ENCODE measurements around the gene EXD3.

The EXD3 gene

DNA sequence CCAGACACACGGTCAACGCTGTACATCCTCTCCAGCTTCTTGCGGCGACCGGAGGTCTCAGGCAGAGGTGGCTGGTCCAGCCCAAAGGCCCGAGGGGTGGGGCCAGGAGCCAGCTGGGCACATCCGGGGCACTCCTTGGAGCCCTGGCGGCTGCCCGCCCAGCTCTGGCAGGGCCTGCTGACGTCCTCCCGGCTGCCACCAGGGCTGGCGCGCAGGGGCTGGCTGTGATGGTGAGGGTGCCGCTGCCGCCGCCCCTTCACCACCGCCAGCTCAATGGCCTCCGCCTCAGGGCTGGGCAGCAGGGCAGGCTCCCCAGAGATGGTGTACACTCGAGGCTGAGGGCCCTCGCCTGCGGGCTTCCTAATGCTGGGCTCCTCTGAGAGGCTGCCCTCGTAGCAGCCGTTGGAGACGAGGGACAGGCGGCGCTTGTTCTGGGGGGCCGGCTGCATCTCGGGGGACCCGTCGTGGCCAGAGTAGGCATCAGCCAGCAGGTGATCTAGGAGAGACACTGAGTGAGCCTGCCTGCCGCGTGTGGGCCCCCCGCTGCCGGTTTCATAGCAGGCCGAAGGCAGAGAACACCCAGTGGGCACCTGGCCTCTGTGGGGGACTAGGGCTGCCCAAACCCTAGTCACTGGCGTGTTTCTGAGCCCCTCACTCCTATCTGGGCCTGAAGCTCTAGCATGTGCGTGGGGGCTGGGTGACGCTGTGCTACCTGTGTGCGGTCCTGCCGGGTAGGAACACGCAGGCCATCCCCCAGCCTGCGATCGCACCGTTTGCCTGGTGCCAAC is 34.6 kb upstream of the EXD3 start:
- H3K4me3 ChIP-seq (ENCODE audit: low read length in 2 of 2) = peak overlapping the region in 1 of 2 donors; percentile 77
- H3K4me1 ChIP-seq (ENCODE audit: control insufficient read depth, insufficient read depth, low read length) = peaks cover 42% of the 10 kb centered on the region
- H3K9ac ChIP-seq (ENCODE audit: low read length in 2 of 2) = no peak overlapping the region
- no peak overlapping the region for H3K27ac ChIP-seq (ENCODE audit: low read length)
- peaks cover 0 to 3% of the 10 kb centered on the region in 2 donors for H3K27me3 ChIP-seq (ENCODE audit: control insufficient read depth in 1 of 2, insufficient read depth in 2 of 2, low read length in 2 of 2)
- no peaks in the 10 kb centered on the region for H3K9me3 ChIP-seq (ENCODE audit: control insufficient read depth in 2 of 2, low read length in 2 of 2)
- H3K36me3 ChIP-seq (ENCODE audit: control insufficient read depth in 2 of 2, insufficient read depth in 2 of 2, low read length in 2 of 2) = no peaks in the 10 kb centered on the region

DNA sequence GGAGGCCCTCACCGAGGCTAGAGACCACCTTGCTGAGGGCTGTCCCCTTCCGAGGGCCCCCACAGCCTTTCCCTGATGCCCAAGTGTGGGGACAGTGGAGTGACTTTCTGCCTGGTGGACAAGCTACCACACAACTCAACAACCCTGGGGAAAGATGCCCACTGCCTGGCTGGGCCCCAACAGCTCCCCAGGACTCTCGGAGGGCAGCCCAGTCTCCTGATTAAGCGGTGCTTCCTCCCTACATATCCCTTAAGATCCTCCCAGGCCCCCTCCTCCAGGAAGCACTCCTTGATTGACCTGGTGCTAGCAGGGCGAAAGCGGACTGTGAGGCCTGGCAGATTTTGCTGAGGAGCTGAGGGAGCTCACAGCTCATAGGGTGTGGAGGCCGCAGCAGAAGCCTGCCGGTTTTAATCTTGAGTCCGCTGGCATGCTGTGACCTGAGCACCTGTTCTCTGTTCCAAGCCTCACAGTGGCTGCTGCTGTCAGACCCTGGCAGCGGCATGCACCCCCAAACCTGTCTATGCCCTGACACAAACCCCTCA is 34.0 kb upstream of the EXD3 start:
- Histone ChIP-seq H3K4me1 (ENCODE audit: control insufficient read depth, insufficient read depth, low read length) (peaks cover 42% of the 10 kb centered on the region), H3K27ac (ENCODE audit: low read length) (no peak overlapping the region), H3K36me3 (ENCODE audit: control insufficient read depth in 2 of 2, insufficient read depth in 2 of 2, low read length in 2 of 2) (no peaks in the 10 kb centered on the region), H3K9me3 (ENCODE audit: control insufficient read depth in 2 of 2, low read length in 2 of 2) (no peaks in the 10 kb centered on the region), H3K27me3 (ENCODE audit: control insufficient read depth in 1 of 2, insufficient read depth in 2 of 2, low read length in 2 of 2) (peaks cover 0 to 2% of the 10 kb centered on the region in 2 donors), H3K4me3 (ENCODE audit: low read length in 2 of 2) (no peak overlapping the region), H3K9ac (ENCODE audit: low read length in 2 of 2) (no peak overlapping the region)

DNA sequence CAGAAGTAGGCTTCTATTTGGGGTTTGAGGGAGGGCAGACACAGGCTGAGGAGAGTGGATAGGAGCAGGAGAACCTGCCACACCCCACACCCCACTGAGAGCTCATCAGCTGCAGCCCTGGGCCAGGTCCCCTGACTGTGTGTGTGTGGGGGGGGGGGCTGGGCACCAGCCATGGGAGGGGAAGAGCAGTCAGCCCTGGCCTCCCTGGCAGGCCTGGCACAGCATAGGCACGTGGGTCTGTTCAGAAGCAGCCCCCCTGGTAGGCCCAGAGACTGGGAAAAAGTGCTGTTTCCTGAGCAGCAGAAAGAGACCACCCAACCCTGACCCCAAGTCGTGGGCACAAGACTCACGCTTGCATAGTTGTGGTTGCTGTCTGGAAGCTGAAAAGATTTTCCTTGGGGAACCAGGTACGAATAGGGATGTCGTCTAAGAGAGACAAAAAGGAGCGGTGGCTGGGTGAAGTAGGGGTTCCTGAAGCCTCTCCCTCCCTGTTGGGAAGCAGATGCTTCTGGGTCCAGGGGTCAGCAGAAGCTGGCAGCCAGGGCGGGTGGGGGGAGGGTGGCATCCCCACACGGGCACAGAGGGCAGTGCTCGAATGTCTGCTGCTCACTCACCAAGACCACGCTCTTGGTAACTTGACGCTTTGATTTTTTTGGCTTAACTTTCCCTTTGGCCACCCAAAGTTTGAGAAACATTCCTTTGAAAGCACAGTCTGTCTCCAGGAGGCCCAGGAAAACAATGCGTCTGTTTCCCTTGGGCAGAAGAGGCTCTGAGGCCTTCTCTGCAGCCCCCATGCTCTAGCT is 33.3 kb upstream of the EXD3 start:
- H3K9me3 ChIP-seq (ENCODE audit: control insufficient read depth in 2 of 2, low read length in 2 of 2) = no peaks in the 10 kb centered on the region
- no peaks in the 10 kb centered on the region for H3K27me3 ChIP-seq (ENCODE audit: control insufficient read depth in 1 of 2, insufficient read depth in 2 of 2, low read length in 2 of 2)
- H3K4me3 ChIP-seq (ENCODE audit: low read length in 2 of 2) = no peak overlapping the region
- H3K4me1 ChIP-seq (ENCODE audit: control insufficient read depth, insufficient read depth, low read length) = peaks cover 39% of the 10 kb centered on the region
- H3K36me3 ChIP-seq (ENCODE audit: control insufficient read depth in 2 of 2, insufficient read depth in 2 of 2, low read length in 2 of 2) = no peaks in the 10 kb centered on the region
- H3K27ac ChIP-seq (ENCODE audit: low read length) = no peak overlapping the region
- H3K9ac ChIP-seq (ENCODE audit: low read length in 2 of 2) = no peak overlapping the region

DNA sequence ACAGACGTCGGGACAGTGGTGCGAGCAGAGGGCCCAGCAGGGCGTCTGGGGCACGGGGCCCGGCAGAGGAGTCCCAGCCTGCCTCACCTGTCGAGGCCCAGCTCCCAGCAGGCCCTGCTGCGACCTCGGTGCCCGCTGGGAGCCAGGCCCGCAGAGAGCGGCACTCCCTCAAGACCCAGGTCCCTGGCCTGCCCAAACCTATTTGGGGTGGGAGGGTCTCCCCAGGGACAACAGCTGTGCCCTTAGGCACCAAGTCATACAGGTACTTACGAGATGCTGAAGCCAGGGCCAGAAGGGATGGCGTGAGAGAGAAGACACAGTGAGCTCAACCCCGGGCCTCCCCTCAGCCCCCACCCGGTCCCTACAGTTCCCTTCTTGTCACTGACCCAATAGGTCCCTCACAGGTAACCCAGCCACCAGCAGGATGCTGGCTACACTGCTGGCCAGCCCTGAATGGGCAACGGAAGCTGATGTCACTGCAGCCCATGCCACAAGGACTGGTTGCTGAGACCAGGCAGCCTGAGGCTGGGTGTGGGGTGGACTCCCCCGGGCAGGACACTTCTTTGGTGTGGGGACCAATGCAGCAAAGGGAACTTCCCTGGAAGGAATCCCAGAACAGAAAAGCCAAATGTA is 32.5 kb upstream of the EXD3 start:
- Histone ChIP-seq H3K27me3 (ENCODE audit: control insufficient read depth in 1 of 2, insufficient read depth in 2 of 2, low read length in 2 of 2) (no peaks in the 10 kb centered on the region), H3K9ac (ENCODE audit: low read length in 2 of 2) (no peak overlapping the region), H3K4me3 (ENCODE audit: low read length in 2 of 2) (no peak overlapping the region), H3K9me3 (ENCODE audit: control insufficient read depth in 2 of 2, low read length in 2 of 2) (no peaks in the 10 kb centered on the region), H3K27ac (ENCODE audit: low read length) (no peak overlapping the region), H3K36me3 (ENCODE audit: control insufficient read depth in 2 of 2, insufficient read depth in 2 of 2, low read length in 2 of 2) (no peaks in the 10 kb centered on the region), H3K4me1 (ENCODE audit: control insufficient read depth, insufficient read depth, low read length) (peaks cover 39% of the 10 kb centered on the region)

DNA sequence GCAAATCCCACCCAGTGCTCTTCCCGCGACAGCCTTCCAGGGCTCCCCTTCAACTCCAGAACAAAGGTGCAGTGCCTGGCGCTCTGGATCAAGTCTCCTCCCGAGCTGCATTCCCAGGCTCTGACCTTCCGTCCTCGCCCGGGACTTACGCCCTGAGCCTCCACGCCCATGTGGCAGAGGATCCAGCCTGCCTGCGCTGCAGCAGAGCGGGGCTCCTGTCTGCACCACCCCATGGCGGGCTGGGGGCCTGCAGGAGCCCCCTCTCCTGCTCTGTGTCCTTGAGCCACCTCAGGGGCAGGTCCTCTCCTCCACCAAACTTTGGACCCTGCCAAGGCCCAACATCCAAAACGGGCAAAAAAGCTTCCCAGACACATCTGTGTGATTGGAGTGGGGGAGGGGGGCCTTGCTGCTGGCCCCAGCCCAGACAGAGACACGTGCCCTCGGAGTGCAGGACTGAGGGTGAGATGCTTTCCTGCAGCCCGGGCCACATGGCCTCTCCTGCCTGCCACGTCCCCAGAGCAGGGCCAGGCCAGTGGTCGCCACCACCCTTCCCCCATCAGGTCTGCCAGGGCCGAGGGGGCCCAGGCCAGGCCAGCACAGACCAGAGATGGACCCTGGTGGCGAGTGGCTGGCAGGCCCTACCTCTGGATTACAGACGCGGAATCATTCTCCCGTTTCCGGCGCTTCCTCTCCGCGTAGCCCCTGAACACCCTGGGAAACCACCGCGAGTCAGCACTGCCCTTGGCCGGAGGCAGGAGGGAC is 31.8 kb upstream of the EXD3 start:
- H3K27ac ChIP-seq (ENCODE audit: low read length) = peak overlapping the region; percentile 18

DNA sequence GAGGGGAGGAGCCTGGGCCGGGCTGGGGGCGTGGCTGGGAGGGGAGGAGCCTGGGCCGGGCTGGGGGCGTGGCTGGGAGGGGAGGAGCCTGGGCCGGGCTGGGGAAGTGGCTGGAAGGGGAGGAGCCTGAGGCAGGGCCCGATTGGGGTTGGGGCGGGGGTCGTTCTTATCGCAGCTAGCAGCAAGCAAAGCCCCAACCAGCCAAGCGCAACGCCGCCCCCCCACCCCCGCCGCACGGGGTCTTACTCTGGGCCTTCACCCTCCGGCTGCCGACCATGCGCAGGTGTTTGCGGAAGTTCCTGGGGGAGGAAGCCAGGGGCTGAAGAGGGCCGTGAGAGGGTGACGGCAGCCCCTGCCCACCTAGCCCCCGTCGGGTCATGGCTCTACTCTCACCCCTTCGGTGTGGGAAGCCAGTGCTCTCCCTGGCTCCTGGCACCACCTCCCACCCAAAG is 31.2 kb upstream of the EXD3 start:
- Histone ChIP-seq H3K27ac (ENCODE audit: low read length) (peak overlapping the region; percentile 18), H3K9me3 (ENCODE audit: control insufficient read depth in 2 of 2, low read length in 2 of 2) (no peaks in the 10 kb centered on the region), H3K4me1 (ENCODE audit: control insufficient read depth, insufficient read depth, low read length) (peaks cover 33% of the 10 kb centered on the region), H3K36me3 (ENCODE audit: control insufficient read depth in 2 of 2, insufficient read depth in 2 of 2, low read length in 2 of 2) (peaks cover 0 to 2% of the 10 kb centered on the region in 2 donors), H3K27me3 (ENCODE audit: control insufficient read depth in 1 of 2, insufficient read depth in 2 of 2, low read length in 2 of 2) (no peaks in the 10 kb centered on the region), H3K4me3 (ENCODE audit: low read length in 2 of 2) (peak overlapping the region; percentile 50 to 70), H3K9ac (ENCODE audit: low read length in 2 of 2) (peak overlapping the region; percentile 14 to 47)

More for the DNA sequence above, 31.8 kb upstream of the EXD3 start:
- Histone ChIP-seq H3K27me3 (ENCODE audit: control insufficient read depth in 1 of 2, insufficient read depth in 2 of 2, low read length in 2 of 2) (no peaks in the 10 kb centered on the region), H3K36me3 (ENCODE audit: control insufficient read depth in 2 of 2, insufficient read depth in 2 of 2, low read length in 2 of 2) (no peaks in the 10 kb centered on the region), H3K9ac (ENCODE audit: low read length in 2 of 2) (peak overlapping the region; percentile 14 to 47), H3K4me1 (ENCODE audit: control insufficient read depth, insufficient read depth, low read length) (peaks cover 38% of the 10 kb centered on the region), H3K9me3 (ENCODE audit: control insufficient read depth in 2 of 2, low read length in 2 of 2) (no peaks in the 10 kb centered on the region), H3K4me3 (ENCODE audit: low read length in 2 of 2) (peak overlapping the region; percentile 50 to 70)

DNA sequence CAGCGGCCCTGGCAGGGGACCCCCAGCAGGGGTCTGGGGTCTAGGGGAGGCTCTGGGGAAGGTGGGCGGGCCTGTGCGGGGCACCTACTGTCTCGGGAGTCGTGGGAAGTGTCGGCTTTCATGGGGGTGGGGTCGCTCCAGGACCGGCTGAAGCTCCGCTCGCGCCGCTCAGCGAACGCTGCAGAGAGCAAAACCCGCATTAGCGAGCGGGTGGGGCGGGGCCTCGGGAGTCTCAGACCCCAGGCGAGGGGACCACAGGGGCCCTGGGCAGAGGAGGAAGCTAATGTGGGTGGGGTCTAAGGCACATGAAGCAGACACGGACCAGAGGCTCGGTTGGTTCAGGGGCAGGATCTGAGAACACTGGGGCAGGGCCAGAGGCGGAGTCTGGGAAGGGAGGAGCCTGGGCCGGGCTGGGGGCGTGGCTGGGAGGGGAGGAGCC is 30.7 kb upstream of the EXD3 start:
- H3K27me3 ChIP-seq (ENCODE audit: control insufficient read depth in 1 of 2, insufficient read depth in 2 of 2, low read length in 2 of 2) = no peaks in the 10 kb centered on the region
- no peaks in the 10 kb centered on the region for H3K9me3 ChIP-seq (ENCODE audit: control insufficient read depth in 2 of 2, low read length in 2 of 2)
- no peak overlapping the region for H3K9ac ChIP-seq (ENCODE audit: low read length in 2 of 2)
- H3K36me3 ChIP-seq (ENCODE audit: control insufficient read depth in 2 of 2, insufficient read depth in 2 of 2, low read length in 2 of 2) = peaks cover 0 to 2% of the 10 kb centered on the region in 2 donors
- peaks cover 30% of the 10 kb centered on the region for H3K4me1 ChIP-seq (ENCODE audit: control insufficient read depth, insufficient read depth, low read length)
- H3K4me3 ChIP-seq (ENCODE audit: low read length in 2 of 2) = peak overlapping the region; percentile 54 to 70
- H3K27ac ChIP-seq (ENCODE audit: low read length) = no peak overlapping the region

DNA sequence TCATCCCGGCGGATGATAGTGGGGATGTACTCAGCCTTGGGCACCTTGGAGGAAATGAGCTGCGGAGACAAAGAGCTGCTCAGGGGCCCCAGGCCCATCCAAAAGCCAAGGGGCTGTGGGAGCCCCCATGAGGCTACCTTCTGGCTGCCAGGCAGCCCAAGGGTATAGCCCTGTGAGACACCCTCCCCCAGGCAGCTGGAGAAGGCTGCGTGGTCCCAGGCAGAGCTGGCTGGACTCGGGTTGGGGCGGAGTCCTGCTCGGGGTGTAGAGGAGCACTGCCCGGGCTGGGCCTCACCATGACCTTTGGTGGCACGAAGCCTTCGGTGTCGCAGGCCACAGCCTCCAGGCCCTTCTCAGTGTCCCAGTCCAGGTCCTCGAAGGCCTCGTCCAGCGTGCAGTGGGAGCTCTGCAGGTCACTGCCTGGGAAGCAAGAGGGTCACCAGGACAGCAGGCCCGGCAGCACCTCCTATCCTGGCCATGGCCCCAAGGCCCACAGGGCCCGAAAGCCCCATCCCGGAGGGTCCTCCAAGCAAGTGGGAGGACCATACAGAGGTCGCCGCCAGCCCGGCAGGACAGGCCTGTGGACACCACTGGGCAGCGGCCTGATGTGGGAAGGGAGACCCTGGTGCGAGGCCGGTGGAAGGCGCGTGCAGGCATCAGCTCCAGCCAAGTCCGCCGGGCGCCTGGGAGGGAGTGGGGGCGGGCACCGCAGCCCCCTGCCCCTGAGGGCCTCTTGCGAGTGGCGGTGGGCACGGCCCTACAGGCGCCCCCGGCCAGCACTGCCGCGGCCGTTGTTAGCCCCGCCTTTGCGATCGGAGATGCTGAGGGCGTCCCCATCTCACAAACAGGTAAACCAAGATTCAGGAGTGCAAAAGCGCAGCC is 30.0 kb upstream of the EXD3 start:
- H3K27me3 ChIP-seq (ENCODE audit: control insufficient read depth in 1 of 2, insufficient read depth in 2 of 2, low read length in 2 of 2) = no peaks in the 10 kb centered on the region
- no peak overlapping the region for H3K9ac ChIP-seq (ENCODE audit: low read length in 2 of 2)
- H3K4me1 ChIP-seq (ENCODE audit: control insufficient read depth, insufficient read depth, low read length) = peaks cover 24% of the 10 kb centered on the region
- peaks cover 0 to 2% of the 10 kb centered on the region in 2 donors for H3K36me3 ChIP-seq (ENCODE audit: control insufficient read depth in 2 of 2, insufficient read depth in 2 of 2, low read length in 2 of 2)
- no peak overlapping the region for H3K27ac ChIP-seq (ENCODE audit: low read length)
- H3K9me3 ChIP-seq (ENCODE audit: control insufficient read depth in 2 of 2, low read length in 2 of 2) = no peaks in the 10 kb centered on the region
- H3K4me3 ChIP-seq (ENCODE audit: low read length in 2 of 2) = peak overlapping the region; percentile 54 to 70

DNA sequence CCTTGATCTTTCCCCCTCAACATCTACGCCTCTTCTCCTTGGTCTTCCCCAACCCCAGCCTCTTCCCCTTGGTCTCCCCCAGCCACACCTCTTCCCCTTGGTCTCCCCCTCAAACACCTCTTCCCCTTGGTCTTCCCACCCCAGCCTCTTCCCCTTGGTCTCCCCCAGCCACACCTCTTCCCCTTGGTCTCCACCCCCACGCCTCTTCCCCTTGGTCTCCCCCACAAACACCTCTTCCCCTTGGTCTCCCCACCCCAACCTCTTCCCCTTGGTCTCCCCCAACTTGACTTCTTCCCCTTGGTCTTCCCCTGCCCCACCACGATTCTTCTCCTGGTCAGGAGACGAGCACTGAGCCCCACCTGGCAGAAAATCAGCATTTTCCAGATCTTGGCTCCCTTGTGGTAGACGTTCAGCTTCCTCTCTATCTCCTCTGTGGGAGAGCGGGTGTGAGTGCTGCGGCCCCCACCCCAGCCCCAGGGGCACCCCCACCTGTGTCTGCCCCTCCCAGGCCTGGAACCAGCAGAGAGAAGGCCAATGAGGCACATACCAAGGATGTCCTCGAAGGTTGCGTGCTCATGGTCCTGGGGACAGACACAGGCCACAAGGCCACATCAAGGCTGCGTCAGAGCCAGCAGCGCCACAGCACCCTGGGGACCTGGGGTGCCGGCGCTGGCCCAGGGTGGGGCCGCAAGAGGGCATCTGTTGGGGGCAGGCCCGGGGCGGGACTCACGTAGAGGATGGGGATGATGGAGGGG is 29.2 kb upstream of the EXD3 start:
- H3K4me1 ChIP-seq (ENCODE audit: control insufficient read depth, insufficient read depth, low read length) = peaks cover 21% of the 10 kb centered on the region
- peaks cover 0 to under 1% of the 10 kb centered on the region in 2 donors for H3K27me3 ChIP-seq (ENCODE audit: control insufficient read depth in 1 of 2, insufficient read depth in 2 of 2, low read length in 2 of 2)
- H3K9me3 ChIP-seq (ENCODE audit: control insufficient read depth in 2 of 2, low read length in 2 of 2) = no peaks in the 10 kb centered on the region
- H3K9ac ChIP-seq (ENCODE audit: low read length in 2 of 2) = no peak overlapping the region
- peaks cover 0 to 2% of the 10 kb centered on the region in 2 donors for H3K36me3 ChIP-seq (ENCODE audit: control insufficient read depth in 2 of 2, insufficient read depth in 2 of 2, low read length in 2 of 2)
- no peak overlapping the region for H3K4me3 ChIP-seq (ENCODE audit: low read length in 2 of 2)
- no peak overlapping the region for H3K27ac ChIP-seq (ENCODE audit: low read length)
